ENCODE results near the gene RTKN. TPM values are rescaled to one million over a fixed set of nuclear protein-coding genes. Genes with fewer than 3 reads are reported as not detected.

Gene RTKN
- total and polyA plus RNA-seq, 9 of the 15 experiments (the other 6 are each of a cell fraction or from before 2014, with no cell fraction given) = 0.14 to 6.9 (median 3.6) TPM

DNA sequence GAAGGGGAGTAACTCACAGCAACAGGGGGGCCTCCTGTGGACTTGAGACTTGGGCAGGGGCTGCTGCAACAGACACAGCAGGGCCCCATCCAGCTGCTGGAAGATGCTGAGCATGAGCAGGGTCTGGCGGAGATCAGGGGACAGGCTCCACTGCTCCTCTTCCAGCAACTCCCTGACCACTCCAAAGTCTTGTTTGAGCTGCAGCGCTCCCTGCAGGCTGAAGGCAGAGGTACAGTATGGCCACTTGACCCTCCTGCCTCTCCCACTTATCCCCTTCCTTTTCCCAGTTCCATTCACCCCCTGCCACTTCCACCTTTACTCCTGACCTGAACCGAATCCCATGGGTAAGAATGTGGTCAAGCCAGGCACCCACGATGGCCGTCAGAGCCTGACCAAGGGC is 33.2 kb upstream of the RTKN start (continued):
- TF ChIP-seq, protein P1, sequence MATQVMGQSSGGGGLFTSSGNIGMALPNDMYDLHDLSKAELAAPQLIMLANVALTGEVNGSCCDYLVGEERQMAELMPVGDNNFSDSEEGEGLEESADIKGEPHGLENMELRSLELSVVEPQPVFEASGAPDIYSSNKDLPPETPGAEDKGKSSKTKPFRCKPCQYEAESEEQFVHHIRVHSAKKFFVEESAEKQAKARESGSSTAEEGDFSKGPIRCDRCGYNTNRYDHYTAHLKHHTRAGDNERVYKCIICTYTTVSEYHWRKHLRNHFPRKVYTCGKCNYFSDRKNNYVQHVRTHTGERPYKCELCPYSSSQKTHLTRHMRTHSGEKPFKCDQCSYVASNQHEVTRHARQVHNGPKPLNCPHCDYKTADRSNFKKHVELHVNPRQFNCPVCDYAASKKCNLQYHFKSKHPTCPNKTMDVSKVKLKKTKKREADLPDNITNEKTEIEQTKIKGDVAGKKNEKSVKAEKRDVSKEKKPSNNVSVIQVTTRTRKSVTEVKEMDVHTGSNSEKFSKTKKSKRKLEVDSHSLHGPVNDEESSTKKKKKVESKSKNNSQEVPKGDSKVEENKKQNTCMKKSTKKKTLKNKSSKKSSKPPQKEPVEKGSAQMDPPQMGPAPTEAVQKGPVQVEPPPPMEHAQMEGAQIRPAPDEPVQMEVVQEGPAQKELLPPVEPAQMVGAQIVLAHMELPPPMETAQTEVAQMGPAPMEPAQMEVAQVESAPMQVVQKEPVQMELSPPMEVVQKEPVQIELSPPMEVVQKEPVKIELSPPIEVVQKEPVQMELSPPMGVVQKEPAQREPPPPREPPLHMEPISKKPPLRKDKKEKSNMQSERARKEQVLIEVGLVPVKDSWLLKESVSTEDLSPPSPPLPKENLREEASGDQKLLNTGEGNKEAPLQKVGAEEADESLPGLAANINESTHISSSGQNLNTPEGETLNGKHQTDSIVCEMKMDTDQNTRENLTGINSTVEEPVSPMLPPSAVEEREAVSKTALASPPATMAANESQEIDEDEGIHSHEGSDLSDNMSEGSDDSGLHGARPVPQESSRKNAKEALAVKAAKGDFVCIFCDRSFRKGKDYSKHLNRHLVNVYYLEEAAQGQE (IDR thresholded peaks at IDR 0.05; ENCODE audit: borderline replicate concordance) = 0 out of 2 replicates have a peak, but pooled peaks have one; percentile 12
- TF ChIP-seq, protein P1 (CRISPR knock-in tag; IDR thresholded peaks at IDR 0.05; ENCODE audit: low read depth) = no peak
- TF ChIP-seq RAD21 (CRISPR knock-in tag; conservative IDR thresholded peaks at IDR 0.05 in 1 of 2, IDR thresholded peaks at IDR 0.05 in 1 of 2) (peak in 1 of 2 experiments; percentile 39; a peak in 2 of 4 replicates), GABPA (tag; conservative IDR thresholded peaks at IDR 0.05; ENCODE audit: low read depth) (no peak), EWSR1 (IDR thresholded peaks at IDR 0.05; ENCODE audit: borderline replicate concordance, low read depth, partially characterized antibody) (no peak), NFRKB (IDR thresholded peaks at IDR 0.05; ENCODE audit: low read depth) (no peak), SMAD4 (CRISPR knock-in tag; conservative IDR thresholded peaks at IDR 0.05) (no peak), RFX7 (CRISPR knock-in tag; IDR thresholded peaks at IDR 0.05) (no peak), MCM7 (IDR thresholded peaks at IDR 0.05) (no peak), KDM4B (IDR thresholded peaks at IDR 0.05; ENCODE audit: borderline replicate concordance in 2 of 2, low read depth in 1 of 2) (no peak), SMC3 (conservative IDR thresholded peaks at IDR 0.05; ENCODE audit: insufficient read depth, low read depth, low read length) (0 out of 2 replicates have a peak, but pooled peaks have one; percentile 9), GTF2E2 (tag; IDR thresholded peaks at IDR 0.05) (no peak), HDAC6 (IDR thresholded peaks at IDR 0.05; ENCODE audit: low read depth, low read length) (no peak), RFX5 (IDR thresholded peaks at IDR 0.05; ENCODE audit: low read depth, low read length) (no peak)
- TF ChIP-seq, protein P2, sequence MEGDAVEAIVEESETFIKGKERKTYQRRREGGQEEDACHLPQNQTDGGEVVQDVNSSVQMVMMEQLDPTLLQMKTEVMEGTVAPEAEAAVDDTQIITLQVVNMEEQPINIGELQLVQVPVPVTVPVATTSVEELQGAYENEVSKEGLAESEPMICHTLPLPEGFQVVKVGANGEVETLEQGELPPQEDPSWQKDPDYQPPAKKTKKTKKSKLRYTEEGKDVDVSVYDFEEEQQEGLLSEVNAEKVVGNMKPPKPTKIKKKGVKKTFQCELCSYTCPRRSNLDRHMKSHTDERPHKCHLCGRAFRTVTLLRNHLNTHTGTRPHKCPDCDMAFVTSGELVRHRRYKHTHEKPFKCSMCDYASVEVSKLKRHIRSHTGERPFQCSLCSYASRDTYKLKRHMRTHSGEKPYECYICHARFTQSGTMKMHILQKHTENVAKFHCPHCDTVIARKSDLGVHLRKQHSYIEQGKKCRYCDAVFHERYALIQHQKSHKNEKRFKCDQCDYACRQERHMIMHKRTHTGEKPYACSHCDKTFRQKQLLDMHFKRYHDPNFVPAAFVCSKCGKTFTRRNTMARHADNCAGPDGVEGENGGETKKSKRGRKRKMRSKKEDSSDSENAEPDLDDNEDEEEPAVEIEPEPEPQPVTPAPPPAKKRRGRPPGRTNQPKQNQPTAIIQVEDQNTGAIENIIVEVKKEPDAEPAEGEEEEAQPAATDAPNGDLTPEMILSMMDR (IDR thresholded peaks at IDR 0.05 in 2 of 3, conservative IDR thresholded peaks at IDR 0.05 in 1 of 3; ENCODE audit: insufficient read depth in 2 of 3, low read depth in 1 of 3, low read length in 3 of 3) = peak; percentile 49 to 72 (median 52); a peak in 5 of 6 replicates
- TF ChIP-seq, protein P3, sequence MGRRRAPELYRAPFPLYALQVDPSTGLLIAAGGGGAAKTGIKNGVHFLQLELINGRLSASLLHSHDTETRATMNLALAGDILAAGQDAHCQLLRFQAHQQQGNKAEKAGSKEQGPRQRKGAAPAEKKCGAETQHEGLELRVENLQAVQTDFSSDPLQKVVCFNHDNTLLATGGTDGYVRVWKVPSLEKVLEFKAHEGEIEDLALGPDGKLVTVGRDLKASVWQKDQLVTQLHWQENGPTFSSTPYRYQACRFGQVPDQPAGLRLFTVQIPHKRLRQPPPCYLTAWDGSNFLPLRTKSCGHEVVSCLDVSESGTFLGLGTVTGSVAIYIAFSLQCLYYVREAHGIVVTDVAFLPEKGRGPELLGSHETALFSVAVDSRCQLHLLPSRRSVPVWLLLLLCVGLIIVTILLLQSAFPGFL (CRISPR knock-in tag; IDR thresholded peaks at IDR 0.05) = no peak

All from K562 (cell line).